ENCODE data around the gene PPARA. TPM values are rescaled to one million over a fixed set of nuclear protein-coding genes. Genes with fewer than 3 reads are reported as not detected.

Gene PPARA
- 10 to 100 TPM; 31.7 to 36.1 TPM for total RNA-seq

DNA sequence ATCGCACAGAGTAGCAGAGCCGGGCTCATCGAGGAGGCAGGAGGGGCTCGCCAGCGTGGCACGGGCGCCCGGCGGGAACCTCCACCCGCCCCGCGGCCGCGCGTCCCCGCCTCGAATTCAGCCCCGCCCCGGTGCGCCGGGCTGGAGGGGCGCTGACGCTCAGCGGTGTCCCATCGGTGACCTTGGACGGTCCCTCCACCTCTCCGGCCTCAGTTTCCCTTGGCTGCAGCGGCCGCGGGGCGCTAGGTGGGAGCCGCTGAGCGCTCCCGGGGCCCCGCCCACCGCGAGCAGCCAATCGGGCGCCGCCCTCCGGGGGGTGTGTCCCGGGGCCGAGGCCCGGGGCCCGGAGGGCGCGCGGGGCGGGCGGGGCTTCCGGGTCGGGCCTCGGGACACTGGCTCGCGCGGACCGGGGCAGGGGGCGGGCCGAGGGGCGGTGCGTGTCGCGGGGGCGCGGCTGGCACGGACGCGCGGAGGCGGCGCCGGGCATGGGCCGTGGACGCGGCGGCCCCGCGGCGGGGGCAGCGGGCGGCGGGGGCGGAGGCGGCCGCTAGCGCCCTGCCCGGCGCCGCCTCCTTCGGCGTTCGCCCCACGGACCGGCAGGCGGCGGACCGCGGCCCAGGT, at the start of gene PPARA:
Gene PPARA, plus strand, starts transcription at position 493 of the 621 bp plus-strand sequence. CDS start 47,858 bp downstream, outside the sequence.
- peak; percentile 95 to 96 for ATAC-seq
- peak; percentile 96 for DNase-seq (ENCODE audit: low spot score)
- H3K4me1 Mint-ChIP-seq (ENCODE audit: low read depth in 2 of 2), result peaks cover 10 to 22% of the 10 kb centered on the region in 2 donors
- H3K27me3 Mint-ChIP-seq, result no peaks in the 10 kb centered on the region
- peaks cover 5% of the 10 kb centered on the region for H3K36me3 Mint-ChIP-seq
- peak within 1 kb of the TSS; percentile 80 for H3K4me3 Mint-ChIP-seq
- no peaks in the 10 kb centered on the region for H3K9me3 Mint-ChIP-seq
- H3K27ac Mint-ChIP-seq, result peak within 1 kb of the TSS; percentile 60 to 80

DNA sequence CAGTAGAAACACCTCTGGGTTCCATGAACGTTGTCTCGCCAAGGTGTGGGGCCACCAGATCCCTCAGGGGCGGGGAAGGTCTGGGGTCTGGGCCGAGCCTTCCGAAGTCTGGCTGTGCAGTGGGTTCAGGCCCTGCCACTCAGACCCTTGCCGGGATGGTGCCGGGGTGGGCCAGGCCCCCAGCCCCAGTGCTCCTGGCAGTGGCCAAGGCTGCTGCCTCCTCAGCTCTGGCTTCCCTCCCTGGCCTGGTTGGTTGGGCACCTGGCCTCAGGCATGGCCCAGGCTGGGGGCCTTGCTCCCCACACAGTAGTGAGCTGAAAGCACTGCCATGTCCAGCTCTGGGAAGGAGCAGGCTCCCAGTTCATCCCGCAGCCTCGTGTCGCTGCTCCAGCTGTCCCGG, 48.2 kb upstream of the PPARA start:
- Mint-ChIP-seq H3K4me1 (ENCODE audit: low read depth in 2 of 2) (no peaks in the 10 kb centered on the region), H3K27me3 (no peaks in the 10 kb centered on the region), H3K4me3 (no peak overlapping the region), H3K36me3 (no peaks in the 10 kb centered on the region), H3K9me3 (no peaks in the 10 kb centered on the region), H3K27ac (no peak overlapping the region)
- ATAC-seq, result no peak
- no peak for DNase-seq (ENCODE audit: low spot score)

DNA sequence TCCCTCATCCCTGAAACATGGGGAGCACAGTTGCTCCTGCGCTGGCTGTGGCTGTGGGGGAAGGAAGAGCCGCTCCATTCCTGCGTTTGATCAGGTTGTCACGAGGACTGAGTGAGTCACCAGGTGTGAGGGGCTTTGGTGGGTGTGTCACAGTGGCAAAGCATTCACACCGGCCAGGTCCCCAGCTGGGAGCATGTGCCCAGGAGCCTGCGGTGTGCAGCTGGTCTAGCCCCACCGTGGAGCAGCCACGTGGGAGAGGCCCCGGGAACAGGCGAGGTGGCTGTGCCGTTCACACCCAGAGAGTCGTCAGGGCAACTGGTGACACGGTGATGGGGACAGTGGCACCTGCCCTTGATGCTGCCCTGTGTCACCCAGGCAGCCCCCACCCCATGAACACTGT, 47.6 kb upstream of the PPARA start:
- no peak for DNase-seq (ENCODE audit: low spot score)
- Mint-ChIP-seq H3K36me3 (no peaks in the 10 kb centered on the region), H3K4me1 (ENCODE audit: low read depth in 2 of 2) (no peaks in the 10 kb centered on the region), H3K27ac (no peak overlapping the region), H3K27me3 (no peaks in the 10 kb centered on the region), H3K4me3 (no peak overlapping the region), H3K9me3 (no peaks in the 10 kb centered on the region)
- no peak for ATAC-seq

DNA sequence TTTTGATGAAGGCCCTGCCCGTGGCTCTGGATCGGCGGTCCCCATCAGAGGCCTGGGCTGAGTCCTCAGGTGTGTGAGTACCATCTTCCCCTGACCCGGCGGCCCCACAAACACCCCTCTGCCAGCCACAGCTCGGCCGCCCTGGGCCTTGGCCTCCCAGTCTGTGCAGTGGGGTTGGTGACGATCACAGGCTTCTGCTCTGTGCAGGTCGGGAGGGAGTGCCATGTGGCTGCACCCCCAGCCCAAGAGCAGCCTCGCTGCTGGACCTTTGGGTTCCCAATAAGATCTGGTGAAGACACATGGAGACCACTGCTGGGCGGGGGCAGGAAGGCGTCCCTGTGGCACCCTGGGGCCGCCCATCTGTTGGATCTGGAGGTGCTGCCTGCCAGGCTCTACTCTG, 47.1 kb upstream of the PPARA start:
- ATAC-seq (no peak), DNase-seq (ENCODE audit: low spot score) (no peak)
- no peaks in the 10 kb centered on the region for H3K9me3 Mint-ChIP-seq
- H3K27me3 Mint-ChIP-seq, result no peaks in the 10 kb centered on the region
- H3K4me1 Mint-ChIP-seq (ENCODE audit: low read depth in 2 of 2), result no peaks in the 10 kb centered on the region
- H3K36me3 Mint-ChIP-seq, result no peaks in the 10 kb centered on the region
- H3K27ac Mint-ChIP-seq, result no peak overlapping the region
- no peak overlapping the region for H3K4me3 Mint-ChIP-seq

DNA sequence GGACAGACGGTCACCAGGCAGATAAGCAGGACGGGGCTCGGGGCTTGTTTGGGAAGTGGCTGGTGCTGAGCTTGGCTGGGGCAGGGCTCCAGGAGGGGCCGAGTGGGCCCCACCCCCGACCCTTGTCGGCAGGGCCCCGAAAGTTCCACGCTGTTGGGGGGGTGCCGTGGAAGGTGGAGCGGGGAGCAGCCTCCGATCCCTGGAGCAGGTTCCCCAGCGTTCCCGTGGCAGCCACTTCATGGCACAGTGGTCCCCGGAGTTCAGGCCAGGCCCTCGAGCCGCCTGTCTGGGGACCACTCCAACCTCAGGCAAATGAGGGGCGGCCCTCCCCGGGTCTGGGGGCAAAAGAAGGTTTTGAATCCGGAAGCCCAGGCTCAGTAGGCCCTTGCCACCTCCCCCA, 46.7 kb upstream of the PPARA start:
- no peaks in the 10 kb centered on the region for H3K9me3 Mint-ChIP-seq
- H3K4me3 Mint-ChIP-seq, result no peak overlapping the region
- no peak overlapping the region for H3K27ac Mint-ChIP-seq
- no peak for DNase-seq (ENCODE audit: low spot score)
- no peaks in the 10 kb centered on the region for H3K36me3 Mint-ChIP-seq
- no peaks in the 10 kb centered on the region for H3K27me3 Mint-ChIP-seq
- no peak for ATAC-seq
- H3K4me1 Mint-ChIP-seq (ENCODE audit: low read depth in 2 of 2), result no peaks in the 10 kb centered on the region

DNA sequence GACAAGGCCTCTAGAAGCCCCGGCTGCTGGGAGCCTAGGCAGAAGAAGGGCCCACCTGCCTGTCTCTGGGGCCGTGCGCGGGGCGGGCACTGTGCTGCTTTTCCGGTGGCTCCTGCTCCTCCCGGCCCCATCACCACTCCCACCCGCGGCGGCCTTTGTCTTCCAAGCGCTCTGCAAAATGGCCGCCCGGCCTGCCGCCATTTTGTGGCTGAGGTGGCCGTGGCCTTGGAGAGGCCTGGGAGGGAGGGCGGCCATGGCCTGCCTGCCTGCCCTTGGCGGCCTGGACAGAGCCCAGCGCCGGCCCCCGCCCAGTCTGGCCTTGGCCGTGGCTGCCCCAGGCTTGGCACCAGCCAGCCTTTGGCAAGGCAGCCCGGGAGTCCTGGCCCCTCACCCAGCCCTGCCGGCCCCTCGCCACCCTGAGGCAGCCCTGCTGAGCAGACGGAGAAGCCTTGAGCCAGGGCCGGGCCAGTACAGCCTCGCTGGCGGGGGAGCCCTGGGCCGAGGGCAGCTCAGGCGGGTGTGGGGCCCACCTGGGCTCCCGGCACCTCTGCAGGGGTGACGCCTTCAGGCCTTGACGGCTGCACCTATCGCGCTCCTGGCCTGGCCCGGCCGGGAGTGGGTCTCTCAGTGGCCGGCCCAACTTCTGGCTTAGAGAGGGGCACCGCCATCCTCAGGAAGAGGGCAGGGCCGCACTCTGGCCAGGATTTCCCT, 46.0 kb upstream of the PPARA start:
- Mint-ChIP-seq H3K4me3 (no peak overlapping the region), H3K36me3 (no peaks in the 10 kb centered on the region), H3K27ac (no peak overlapping the region), H3K27me3 (no peaks in the 10 kb centered on the region), H3K9me3 (no peaks in the 10 kb centered on the region), H3K4me1 (ENCODE audit: low read depth in 2 of 2) (no peaks in the 10 kb centered on the region)
- no peak for ATAC-seq
- DNase-seq (ENCODE audit: low spot score), result no peak

DNA sequence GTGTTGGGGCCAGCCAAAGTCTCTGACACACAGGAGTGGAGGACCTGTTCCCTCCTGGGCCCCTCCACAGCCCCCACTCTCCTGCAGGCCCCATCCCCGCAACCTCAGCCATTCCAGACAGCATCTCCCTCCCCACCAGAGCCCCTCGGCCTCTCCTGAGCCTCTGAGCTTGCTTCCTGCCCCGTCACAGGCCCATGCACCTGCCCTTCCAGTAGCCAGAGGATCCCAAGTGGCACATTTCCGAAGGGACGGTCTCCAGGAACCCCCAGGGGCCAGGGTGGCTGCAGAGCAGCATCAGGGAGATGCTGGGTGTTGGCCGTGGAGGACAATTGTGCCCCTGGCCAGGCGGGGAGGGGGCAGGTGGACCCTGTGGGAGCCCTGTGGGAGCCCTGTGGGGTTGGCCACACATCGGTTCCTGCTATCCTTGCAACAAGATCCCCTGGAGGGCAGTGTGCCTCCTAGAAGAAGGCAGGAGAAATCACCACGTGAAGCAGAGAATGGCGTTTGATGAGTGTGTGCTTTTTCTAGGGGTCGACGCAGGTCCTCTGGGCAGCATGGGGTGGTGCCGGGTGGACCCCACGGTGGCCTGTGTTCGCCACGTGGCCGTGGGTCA, 45.3 kb upstream of the PPARA start:
- Mint-ChIP-seq H3K36me3 (no peaks in the 10 kb centered on the region), H3K27ac (no peak overlapping the region), H3K4me1 (ENCODE audit: low read depth in 2 of 2) (no peaks in the 10 kb centered on the region), H3K27me3 (no peaks in the 10 kb centered on the region), H3K4me3 (no peak overlapping the region), H3K9me3 (no peaks in the 10 kb centered on the region)
- DNase-seq (ENCODE audit: low spot score), result no peak
- no peak for ATAC-seq

DNA sequence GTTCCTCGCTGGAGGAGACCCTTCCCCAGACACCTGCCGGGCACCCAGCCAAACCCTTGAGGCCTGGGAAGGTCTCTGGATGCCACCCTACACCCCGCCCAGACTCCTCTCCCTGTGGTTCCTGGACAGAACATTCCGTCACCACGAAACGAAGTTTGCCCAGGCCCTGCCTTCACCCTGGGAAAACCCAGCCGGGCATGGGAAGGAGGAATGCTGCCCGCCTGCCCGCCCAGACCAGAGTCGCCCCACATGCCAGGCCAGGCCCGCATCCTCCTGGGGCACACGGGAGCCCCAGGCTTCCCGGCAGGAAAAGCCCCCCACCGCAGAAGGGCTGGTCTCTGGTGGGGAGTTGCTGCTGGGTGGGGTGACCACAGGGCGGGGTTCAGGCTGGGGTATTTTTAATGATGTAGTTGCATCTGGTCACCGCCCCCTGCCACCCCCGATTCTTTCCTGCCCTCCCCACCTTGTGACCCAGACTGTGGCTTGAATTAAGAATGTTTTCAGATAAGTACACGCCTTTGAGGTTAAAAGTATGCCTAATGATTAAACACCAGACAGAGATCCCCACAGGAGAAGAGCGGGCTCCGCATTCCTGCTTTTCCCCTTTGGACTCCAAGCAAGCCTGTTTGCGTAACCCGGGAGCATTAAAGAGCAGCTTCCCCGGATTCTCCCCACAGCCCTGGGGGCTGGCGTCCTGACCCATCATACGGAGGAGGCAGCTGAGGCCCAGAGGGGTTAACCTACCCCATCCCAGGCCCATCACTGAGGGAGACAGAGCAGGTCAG, 44.6 kb upstream of the PPARA start:
- H3K36me3 Mint-ChIP-seq, result no peaks in the 10 kb centered on the region
- H3K4me1 Mint-ChIP-seq (ENCODE audit: low read depth in 2 of 2), result no peaks in the 10 kb centered on the region
- DNase-seq (ENCODE audit: low spot score) (no peak), ATAC-seq (no peak)
- no peaks in the 10 kb centered on the region for H3K9me3 Mint-ChIP-seq
- no peak overlapping the region for H3K27ac Mint-ChIP-seq
- no peak overlapping the region for H3K4me3 Mint-ChIP-seq
- H3K27me3 Mint-ChIP-seq, result no peaks in the 10 kb centered on the region

DNA sequence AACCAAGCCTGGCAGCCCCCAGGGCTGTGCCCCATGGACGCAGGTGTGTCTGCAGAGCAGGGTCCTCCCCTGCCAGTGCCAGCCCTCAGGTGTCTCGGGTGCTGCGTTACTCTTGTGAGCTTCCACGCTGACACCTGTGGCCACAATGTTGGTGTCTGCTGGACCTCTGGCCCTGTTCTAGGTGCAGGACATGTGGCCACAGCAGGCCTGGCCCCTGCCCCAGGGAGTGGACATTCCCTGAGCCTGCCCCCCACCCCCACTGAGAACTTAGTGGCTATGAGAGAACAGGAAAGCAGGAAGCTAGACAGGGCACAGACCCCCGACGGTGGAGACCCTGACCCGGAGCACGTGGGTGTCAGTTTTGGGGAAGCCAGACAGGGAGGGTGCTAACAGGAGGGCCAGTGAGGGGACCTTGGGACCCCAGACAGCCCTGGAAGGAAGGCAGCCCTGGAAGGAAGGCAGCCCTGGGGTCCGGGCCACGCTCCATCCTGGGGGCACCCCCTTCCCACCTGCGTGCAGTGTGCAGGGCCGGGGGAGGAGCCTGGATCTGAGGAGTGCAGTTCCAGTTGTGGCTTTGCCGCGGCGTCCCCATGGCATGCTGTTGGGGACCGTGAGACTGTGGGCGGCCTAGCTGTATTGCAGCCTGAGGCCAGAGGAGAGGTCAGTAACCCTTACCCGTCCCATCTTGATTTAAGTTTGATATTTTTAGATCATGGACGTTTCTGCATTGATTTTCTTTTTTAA, 43.9 kb upstream of the PPARA start:
- no peak for ATAC-seq
- no peak overlapping the region for H3K27ac Mint-ChIP-seq
- no peak for DNase-seq (ENCODE audit: low spot score)
- no peaks in the 10 kb centered on the region for H3K27me3 Mint-ChIP-seq
- H3K9me3 Mint-ChIP-seq, result no peaks in the 10 kb centered on the region
- H3K36me3 Mint-ChIP-seq, result no peaks in the 10 kb centered on the region
- H3K4me3 Mint-ChIP-seq, result no peak overlapping the region
- H3K4me1 Mint-ChIP-seq (ENCODE audit: low read depth in 2 of 2), result no peaks in the 10 kb centered on the region

DNA sequence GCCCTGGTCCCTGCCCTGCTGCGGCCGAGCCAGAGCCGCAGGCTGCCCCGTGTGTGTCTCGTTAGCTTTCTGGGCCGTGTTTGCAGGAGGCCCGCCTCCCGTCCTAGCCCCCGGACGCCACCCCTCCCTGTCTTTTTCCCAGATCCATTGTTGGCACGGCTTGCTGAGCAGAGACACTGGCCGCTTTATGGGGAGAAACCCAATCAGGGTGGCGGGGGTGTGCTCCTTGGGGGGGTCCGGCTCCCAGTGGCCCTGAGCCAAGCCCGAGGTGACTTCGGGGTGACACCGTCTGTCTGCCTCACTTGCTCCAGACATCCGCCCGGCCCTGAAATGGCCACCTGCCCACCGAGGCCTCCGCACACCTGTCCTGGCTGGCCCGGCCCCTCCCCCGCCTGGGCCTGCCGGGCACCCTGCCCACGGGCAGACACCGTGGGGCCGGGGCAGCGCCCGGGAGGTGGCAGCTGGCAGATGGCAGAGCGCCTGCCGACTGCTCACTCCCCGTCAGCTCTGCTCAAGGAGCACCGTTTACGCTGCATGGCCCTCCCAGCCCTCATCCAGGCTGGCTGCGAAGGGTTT, 43.1 kb upstream of the PPARA start:
- H3K27ac Mint-ChIP-seq, result no peak overlapping the region
- H3K9me3 Mint-ChIP-seq, result no peaks in the 10 kb centered on the region
- no peak overlapping the region for H3K4me3 Mint-ChIP-seq
- no peak for DNase-seq (ENCODE audit: low spot score)
- no peaks in the 10 kb centered on the region for H3K36me3 Mint-ChIP-seq
- no peaks in the 10 kb centered on the region for H3K27me3 Mint-ChIP-seq
- ATAC-seq, result no peak
- H3K4me1 Mint-ChIP-seq (ENCODE audit: low read depth in 2 of 2), result no peaks in the 10 kb centered on the region

DNA sequence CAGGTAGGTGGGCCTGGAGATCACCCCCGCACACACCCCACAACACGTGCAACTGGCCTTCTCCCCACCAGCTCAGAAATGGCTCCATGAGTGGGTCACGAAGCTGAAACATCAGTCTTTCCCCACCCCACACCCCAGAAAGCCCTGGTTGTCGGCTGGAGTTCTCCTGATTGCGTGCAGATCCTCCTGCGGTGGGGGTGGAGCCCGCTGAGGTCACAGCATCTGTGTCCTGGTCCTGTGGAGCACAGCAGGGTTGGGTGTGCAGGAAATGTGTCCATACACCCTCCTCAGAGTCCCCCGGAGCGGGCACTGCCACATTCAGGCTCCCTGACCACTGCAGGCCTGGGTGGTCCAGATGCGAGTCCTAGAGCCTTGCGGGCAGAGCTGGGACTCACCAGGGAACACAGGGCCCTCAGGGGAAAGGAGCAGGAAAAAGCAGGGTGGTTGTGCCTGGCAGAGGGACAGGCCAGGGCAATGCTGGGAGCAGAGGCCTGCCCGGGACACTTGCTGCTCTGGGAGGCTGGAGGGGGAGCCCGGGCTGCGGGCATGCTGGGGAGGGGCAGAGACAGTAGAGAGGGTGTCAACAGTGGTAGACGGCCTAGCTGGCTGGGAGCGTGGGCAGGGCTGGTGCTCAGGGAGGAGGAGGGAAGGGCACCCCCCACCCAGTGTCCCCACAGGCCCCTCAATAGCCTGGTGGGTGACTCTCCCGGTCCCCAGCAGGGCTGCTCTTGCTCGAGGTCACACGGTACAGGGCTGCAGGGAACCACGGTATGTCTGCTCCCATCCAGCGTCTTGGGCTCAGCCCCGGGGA, 42.4 kb upstream of the PPARA start:
- DNase-seq (ENCODE audit: low spot score) (no peak), ATAC-seq (no peak)
- peaks cover 0 to 3% of the 10 kb centered on the region in 2 donors for H3K4me1 Mint-ChIP-seq (ENCODE audit: low read depth in 2 of 2)
- H3K27me3 Mint-ChIP-seq, result no peaks in the 10 kb centered on the region
- H3K9me3 Mint-ChIP-seq, result no peaks in the 10 kb centered on the region
- H3K4me3 Mint-ChIP-seq, result no peak overlapping the region
- no peaks in the 10 kb centered on the region for H3K36me3 Mint-ChIP-seq
- no peak overlapping the region for H3K27ac Mint-ChIP-seq

DNA sequence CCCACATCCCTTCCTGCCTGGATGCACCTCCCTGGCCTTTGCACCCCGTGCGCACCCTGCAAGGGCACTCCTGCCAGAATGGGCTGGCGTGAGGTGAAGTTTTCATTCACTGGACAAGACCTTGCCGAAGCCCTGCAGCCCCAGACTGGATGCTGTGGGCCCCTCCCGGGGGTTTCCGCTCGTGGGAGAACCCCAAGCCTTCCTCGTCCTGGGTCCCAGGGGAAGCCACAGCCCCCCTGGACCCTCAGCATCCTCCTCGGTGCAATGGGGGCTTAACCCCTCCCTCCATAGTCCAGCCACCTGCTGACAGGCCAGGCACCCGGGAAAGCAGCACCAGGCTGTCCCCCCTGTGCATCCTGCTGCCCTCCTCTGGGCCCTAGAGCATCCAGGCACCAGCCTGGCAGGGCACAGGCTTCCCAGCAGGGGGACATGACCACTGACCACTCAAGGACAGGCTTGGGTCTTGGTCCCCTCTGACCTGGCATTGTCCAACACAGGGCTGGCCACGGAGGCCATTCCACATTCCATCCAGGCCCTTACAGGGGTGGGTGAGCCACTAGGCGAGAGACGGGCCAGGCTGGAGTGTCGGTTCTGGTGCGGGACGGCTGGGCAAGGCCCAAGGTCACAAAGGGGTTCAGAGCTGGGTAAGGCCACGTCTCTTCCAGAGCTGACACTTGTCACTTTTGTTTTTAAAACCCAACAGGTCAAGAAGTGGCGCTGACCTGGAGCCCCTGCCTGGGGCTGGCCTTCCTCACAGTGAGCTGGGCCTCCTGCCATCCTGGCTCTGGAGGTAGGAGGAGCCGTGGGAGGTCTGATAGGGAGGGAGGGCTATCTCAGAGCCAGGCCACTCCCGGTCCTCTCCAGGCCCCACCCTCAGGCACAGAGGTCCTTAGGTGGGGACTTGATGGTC, 41.5 kb upstream of the PPARA start:
- Mint-ChIP-seq H3K9me3 (no peaks in the 10 kb centered on the region), H3K36me3 (no peaks in the 10 kb centered on the region), H3K27me3 (no peaks in the 10 kb centered on the region), H3K27ac (no peak overlapping the region), H3K4me1 (ENCODE audit: low read depth in 2 of 2) (peaks cover 0 to 3% of the 10 kb centered on the region in 2 donors), H3K4me3 (no peak overlapping the region)
- DNase-seq (ENCODE audit: low spot score), result no peak
- ATAC-seq, result no peak
